Caco-2 (cell line): Measurements from ENCODE around the gene SETD1B. TPM values are rescaled to one million over a fixed set of nuclear protein-coding genes. Genes with fewer than 3 reads are reported as not detected.

ENCODE experiments used
- BruUV-seq: library from RNA; stranded (reverse); fragments of 400-500 nt; replicated peaks from 2 replicates; lab custom pipeline; 2021; lab: Mats Ljungman, UMichigan
- CTCF ChIA-PET: fragments of 300-600 bp; sonication (Branson Sonifier 250); formaldehyde crosslinking; loops from one replicate; lab custom pipeline; 2022; ENCODE audit warnings: antibody characterized with exemption; lab: Charles Lee
- POLR2A ChIA-PET: fragments of 300-600 bp; sonication (Branson Sonifier 250); formaldehyde crosslinking; loops from one replicate; lab custom pipeline; 2022; ENCODE audit warnings: antibody characterized with exemption; lab: Charles Lee
- DNase-seq, 2 experiments: peaks; one replicate each; pipeline versions ENCODE4 v3.0.0 to v3.0.0-alpha.2; 2020 to 2022
- H3K27me3 ChIP-seq: replicated peaks from 2 replicates; pipeline ENCODE4 v1.6.0; 2011; ENCODE audit warnings: low read length; ENCODE audit not compliant: control insufficient read depth, insufficient read depth
- H3K36me3 ChIP-seq: 2 replicates; pipeline ENCODE4 v1.5.1; 2011; ENCODE audit warnings: low read length; ENCODE audit not compliant: control insufficient read depth, insufficient read depth
- H3K4me1 ChIP-seq: fragments of 250-450 bp; sonication (Bioruptor Pico); 2 replicates; pipeline ENCODE4 v1.5.1; 2020; ENCODE audit warnings: mild to moderate bottlenecking
- H3K4me3 ChIP-seq: 2 replicates; pipeline ENCODE4 v1.5.1; 2011; ENCODE audit warnings: low read depth, mild to moderate bottlenecking, control low read depth, low read length
- H3K9me3 ChIP-seq: fragments of 250-450 bp; sonication (Bioruptor Pico); 2 replicates; pipeline ENCODE4 v1.5.1; 2020; ENCODE audit warnings: mild to moderate bottlenecking, moderate library complexity
- H3K27ac Mint-ChIP-seq: one replicate; pipeline ENCODE4 v1.8.0; 2022; ENCODE audit warnings: mixed read lengths; ENCODE audit not compliant: unreplicated experiment
- H3K27me3 Mint-ChIP-seq: one replicate; pipeline ENCODE4 v1.8.0; 2022; ENCODE audit warnings: mixed read lengths; ENCODE audit not compliant: insufficient read depth, unreplicated experiment
- H3K36me3 Mint-ChIP-seq: one replicate; pipeline ENCODE4 v1.8.0; 2022; ENCODE audit warnings: mild to moderate bottlenecking, mixed read lengths; ENCODE audit not compliant: insufficient read depth, unreplicated experiment
- H3K4me1 Mint-ChIP-seq: one replicate; pipeline ENCODE4 v1.8.0; 2022; ENCODE audit warnings: low read depth, mixed read lengths; ENCODE audit not compliant: unreplicated experiment
- H3K4me3 Mint-ChIP-seq: one replicate; pipeline ENCODE4 v1.8.0; 2022; ENCODE audit warnings: mild to moderate bottlenecking, moderate library complexity, mixed read lengths; ENCODE audit not compliant: unreplicated experiment
- H3K9me3 Mint-ChIP-seq: one replicate; pipeline ENCODE4 v1.8.0; 2022; ENCODE audit warnings: mixed read lengths; ENCODE audit not compliant: unreplicated experiment
- intact Hi-C: fragments of 100-400 bp; cut with micrococcal nuclease; formaldehyde crosslinking; loops from one replicate; pipeline ENCODE4 v1.10.0; 2022; ENCODE audit not compliant: unreplicated experiment
- total RNA-seq: library from RNA; stranded (reverse); gene quantifications from 2 replicates; pipeline ENCODE4 v1.2.3, GENCODE V29; 2022
- TF ChIP-seq, protein P1 (sequence below), 2 experiments: fragments of 200-600 bp in 1 of 2; IDR thresholded peaks; 1 replicate in 1 of 2; 2 replicates in 1 of 2; pipeline versions ENCODE4 v1.5.1 to v1.8.0; 2011 to 2022; ENCODE audit warnings: antibody characterized with exemption in 1 of 2, control low read depth in 1 of 2, inconsistent platforms in 1 of 2, low read depth in 1 of 2, low read length in 1 of 2, mild to moderate bottlenecking in 1 of 2, moderate library complexity in 1 of 2; ENCODE audit not compliant: insufficient read depth in 1 of 2, severe bottlenecking in 1 of 2, unreplicated experiment in 1 of 2

Gene SETD1B
- total RNA-seq, 1 experiment from 2014 or later = 16.8 TPM

DNA sequence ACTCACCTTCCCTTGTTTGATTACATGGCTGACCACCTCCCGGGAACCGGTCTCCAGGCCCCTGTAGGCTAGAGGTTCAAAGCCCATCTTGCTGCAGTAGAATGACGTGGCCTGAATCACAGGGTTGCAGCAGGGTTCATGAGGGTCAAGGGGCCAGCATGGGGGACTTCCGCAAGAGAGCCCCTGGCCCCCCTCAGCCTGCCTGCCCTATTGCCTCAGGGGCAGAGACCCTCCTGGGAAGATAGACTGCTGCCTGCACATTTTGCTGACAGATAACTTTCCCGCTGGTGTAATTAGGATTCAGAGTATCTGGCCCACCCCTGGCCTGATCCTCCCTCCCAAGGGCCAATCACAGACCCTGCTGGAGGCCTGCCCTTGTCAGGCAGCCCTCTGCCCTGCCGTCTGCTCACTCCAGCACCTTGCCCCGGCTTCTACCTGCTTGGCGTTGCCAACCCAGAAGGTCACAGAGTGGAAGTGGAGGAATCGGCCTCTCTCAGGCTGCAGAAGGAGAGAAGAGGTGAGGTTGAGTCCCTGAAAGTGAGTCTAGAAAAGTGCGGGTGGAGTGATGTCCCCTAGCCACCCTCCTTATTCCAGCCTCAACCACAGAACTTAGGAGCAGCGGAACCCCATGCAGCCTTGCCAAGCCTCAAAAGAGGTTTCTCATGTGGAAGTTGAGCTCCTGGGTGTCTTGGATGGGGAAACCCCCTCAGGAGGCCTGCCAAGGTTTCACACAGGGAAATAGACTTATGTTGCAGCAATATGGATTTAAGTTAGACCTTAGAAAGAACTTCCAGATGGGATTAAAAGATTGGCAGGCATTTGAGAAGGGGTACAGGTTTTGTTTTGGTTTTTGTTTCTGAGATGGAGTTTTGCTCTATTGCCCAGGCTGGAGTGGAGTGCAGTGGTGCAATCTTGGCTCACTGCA lies 53.8 kb downstream of the SETD1B start:
- Histone ChIP-seq H3K4me3 (no peak overlapping the region), H3K9me3 (no peaks in the 10 kb centered on the region), H3K36me3 (no peaks in the 10 kb centered on the region), H3K4me1 (peaks cover 18% of the 10 kb centered on the region), H3K27me3 (no peaks in the 10 kb centered on the region)
- Mint-ChIP-seq H3K9me3 (no peaks in the 10 kb centered on the region), H3K36me3 (no peaks in the 10 kb centered on the region), H3K27ac (no peak overlapping the region), H3K4me3 (no peak overlapping the region), H3K27me3 (no peaks in the 10 kb centered on the region), H3K4me1 (no peaks in the 10 kb centered on the region)
- no peak for DNase-seq
- TF ChIP-seq, protein P1, sequence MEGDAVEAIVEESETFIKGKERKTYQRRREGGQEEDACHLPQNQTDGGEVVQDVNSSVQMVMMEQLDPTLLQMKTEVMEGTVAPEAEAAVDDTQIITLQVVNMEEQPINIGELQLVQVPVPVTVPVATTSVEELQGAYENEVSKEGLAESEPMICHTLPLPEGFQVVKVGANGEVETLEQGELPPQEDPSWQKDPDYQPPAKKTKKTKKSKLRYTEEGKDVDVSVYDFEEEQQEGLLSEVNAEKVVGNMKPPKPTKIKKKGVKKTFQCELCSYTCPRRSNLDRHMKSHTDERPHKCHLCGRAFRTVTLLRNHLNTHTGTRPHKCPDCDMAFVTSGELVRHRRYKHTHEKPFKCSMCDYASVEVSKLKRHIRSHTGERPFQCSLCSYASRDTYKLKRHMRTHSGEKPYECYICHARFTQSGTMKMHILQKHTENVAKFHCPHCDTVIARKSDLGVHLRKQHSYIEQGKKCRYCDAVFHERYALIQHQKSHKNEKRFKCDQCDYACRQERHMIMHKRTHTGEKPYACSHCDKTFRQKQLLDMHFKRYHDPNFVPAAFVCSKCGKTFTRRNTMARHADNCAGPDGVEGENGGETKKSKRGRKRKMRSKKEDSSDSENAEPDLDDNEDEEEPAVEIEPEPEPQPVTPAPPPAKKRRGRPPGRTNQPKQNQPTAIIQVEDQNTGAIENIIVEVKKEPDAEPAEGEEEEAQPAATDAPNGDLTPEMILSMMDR (IDR thresholded peaks at IDR 0.05; ENCODE audit: insufficient read depth in 1 of 2, low read depth in 1 of 2, low read length in 1 of 2, severe bottlenecking in 1 of 2, unreplicated experiment in 1 of 2) = no peak
- ChIA-PET CTCF (no interaction called here), POLR2A (no interaction called here)
- BruUV-seq = no TSS peak
- intact Hi-C loops = no loop called here

DNA sequence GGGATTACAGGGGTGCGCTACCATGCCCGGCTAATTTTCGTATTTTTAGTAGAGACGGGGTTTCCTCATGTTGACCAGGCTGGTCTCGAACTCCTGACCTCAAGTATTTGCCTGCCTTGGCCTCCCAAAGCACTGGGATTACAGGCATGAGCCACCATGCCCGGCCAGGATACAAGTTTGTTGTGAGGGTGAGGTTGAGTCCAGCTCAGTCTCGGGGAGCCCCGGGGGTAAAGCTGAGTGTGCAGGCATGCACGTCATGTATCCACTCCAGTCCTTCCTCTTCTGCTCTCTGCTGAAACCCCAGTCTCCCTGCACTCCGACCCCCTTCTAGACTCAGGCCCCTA lies 54.5 kb downstream of the SETD1B start:
- CTCF ChIA-PET = no interaction called here
- Mint-ChIP-seq H3K36me3 (no peaks in the 10 kb centered on the region), H3K4me1 (no peaks in the 10 kb centered on the region), H3K27me3 (no peaks in the 10 kb centered on the region), H3K4me3 (no peak overlapping the region), H3K9me3 (no peaks in the 10 kb centered on the region), H3K27ac (no peak overlapping the region)
- no peaks in the 10 kb centered on the region for H3K9me3 ChIP-seq
- no peaks in the 10 kb centered on the region for H3K27me3 ChIP-seq
- intact Hi-C loops = no loop called here
- POLR2A ChIA-PET = no interaction called here
- TF ChIP-seq, protein P1 (IDR thresholded peaks at IDR 0.05; ENCODE audit: insufficient read depth in 1 of 2, low read depth in 1 of 2, low read length in 1 of 2, severe bottlenecking in 1 of 2, unreplicated experiment in 1 of 2) = no peak
- peaks cover 18% of the 10 kb centered on the region for H3K4me1 ChIP-seq
- DNase-seq = no peak
- BruUV-seq = no TSS peak
- H3K4me3 ChIP-seq = no peak overlapping the region
- H3K36me3 ChIP-seq = no peaks in the 10 kb centered on the region

DNA sequence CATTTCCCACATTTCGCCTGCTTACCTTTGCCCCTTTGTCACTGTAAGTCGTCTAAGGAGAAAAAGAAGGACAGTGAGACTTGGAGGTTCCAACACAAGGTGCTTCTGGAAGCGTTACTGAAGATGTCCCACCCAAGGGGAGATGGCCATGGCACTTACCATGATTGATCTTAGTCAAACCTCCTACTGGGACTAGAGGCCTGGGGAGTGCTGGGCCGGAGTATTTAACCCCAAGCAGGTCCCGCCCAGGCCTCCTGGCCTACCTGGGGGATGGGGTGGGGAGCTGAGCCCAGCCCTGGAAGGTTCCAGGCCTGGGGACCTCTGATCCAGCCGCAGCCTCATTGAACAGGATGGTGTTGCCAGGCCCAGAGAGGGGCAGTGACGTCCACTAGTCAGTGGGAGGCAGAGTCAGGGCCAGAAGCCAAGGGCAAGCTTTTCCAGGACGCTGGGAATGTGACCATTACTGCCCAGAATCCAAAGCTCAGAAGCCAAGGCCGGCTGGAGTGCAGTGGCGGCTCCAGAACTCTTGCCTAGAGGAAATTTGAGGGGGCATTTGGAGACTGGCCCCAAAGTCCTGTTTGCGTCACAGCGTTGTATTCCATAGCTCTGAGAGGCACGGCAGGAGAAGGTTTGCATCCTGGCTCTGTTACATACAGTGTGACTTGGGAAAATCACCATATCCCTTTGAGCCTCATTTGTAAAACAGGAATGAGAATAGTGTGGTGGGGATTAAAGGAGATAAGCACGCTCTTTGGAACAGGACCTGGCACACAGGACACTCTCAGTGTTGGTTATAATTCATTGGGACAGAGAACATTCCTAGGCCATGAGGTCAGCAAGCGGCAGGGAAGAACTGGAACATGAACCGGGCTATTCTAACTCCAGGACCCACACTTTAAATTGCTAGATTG lies 55.1 kb downstream of the SETD1B start, which contains the start of gene HPD:
TSS of gene HPD (minus strand) at position 198 of the 911 bp plus-strand sequence. CDS start at position 162, 36 bp downstream.
- Mint-ChIP-seq H3K27me3 (no peaks in the 10 kb centered on the region), H3K27ac (peak within 1 kb of the TSS; percentile 57), H3K9me3 (no peaks in the 10 kb centered on the region), H3K36me3 (no peaks in the 10 kb centered on the region), H3K4me1 (no peaks in the 10 kb centered on the region), H3K4me3 (no peak within 1 kb of the TSS)
- Histone ChIP-seq H3K4me1 (peaks cover 18% of the 10 kb centered on the region), H3K27me3 (no peaks in the 10 kb centered on the region), H3K9me3 (no peaks in the 10 kb centered on the region), H3K4me3 (no peak within 1 kb of the TSS), H3K36me3 (no peaks in the 10 kb centered on the region)
- CTCF ChIA-PET = interaction anchor here (0.6 kb wide), 1 partner anchor 33 kb away, joined by 4 read pairs; no protein-coding TSS in a partner anchor
- intact Hi-C loops = no loop called here
- POLR2A ChIA-PET = interaction anchor here (0.6 kb wide), 1 partner anchor 64 kb away, joined by 7 read pairs; no protein-coding TSS in a partner anchor
- BruUV-seq = no TSS peak
- DNase-seq = peak; percentile 43 to 66
- TF ChIP-seq, protein P1 (IDR thresholded peaks at IDR 0.05; ENCODE audit: insufficient read depth in 1 of 2, low read depth in 1 of 2, low read length in 1 of 2, severe bottlenecking in 1 of 2, unreplicated experiment in 1 of 2) = no peak
